PC-9 (cell line): ENCODE results near the gene MSANTD7. TPM values are rescaled to one million over a fixed set of nuclear protein-coding genes. Genes with fewer than 3 reads are reported as not detected.

Experiments used
- BruUV-seq: library from RNA; stranded (reverse); fragments of 400-500 nt; replicated peaks from 2 replicates; lab custom pipeline; 2021; lab: Mats Ljungman, UMichigan
- CTCF ChIA-PET: fragments of 300-600 bp; sonication (Branson Sonifier 250); formaldehyde crosslinking; loops from one replicate; lab custom pipeline; 2022; ENCODE audit warnings: antibody characterized with exemption; lab: Charles Lee
- POLR2A ChIA-PET: fragments of 300-600 bp; sonication (Branson Sonifier 250); formaldehyde crosslinking; loops from one replicate; lab custom pipeline; 2022; ENCODE audit warnings: antibody characterized with exemption; ENCODE audit not compliant: unreplicated experiment; lab: Charles Lee
- DNase-seq, 2 experiments: peaks; one replicate each; pipeline versions ENCODE4 v3.0.0 to v3.0.0-alpha.2; 2015 to 2022; ENCODE audit warnings: mixed read lengths in 1 of 2
- H2AFZ ChIP-seq: fragments of 200-600 bp; sonication (generic); 2 replicates; pipeline ENCODE4 v1.8.1; 2017; ENCODE audit warnings: antibody characterized with exemption
- H3F3A ChIP-seq: fragments of 200-600 bp; sonication (generic); 2 replicates; pipeline ENCODE4 v1.8.1; 2017; ENCODE audit warnings: antibody characterized with exemption, mild to moderate bottlenecking, low read depth; ENCODE audit not compliant: insufficient read depth
- H3K27ac ChIP-seq: fragments of 200-600 bp; sonication (generic); 2 replicates; pipeline ENCODE4 v1.6.1; 2016; ENCODE audit warnings: mixed run types
- H3K27me3 ChIP-seq: fragments of 200-600 bp; sonication (generic); 2 replicates; pipeline ENCODE4 v1.6.1; 2016; ENCODE audit warnings: low read depth, mixed run types; ENCODE audit not compliant: insufficient read depth
- H3K36me3 ChIP-seq: fragments of 200-600 bp; sonication (generic); 2 replicates; pipeline ENCODE4 v1.6.1; 2016; ENCODE audit warnings: low read depth, mixed run types
- H3K4me1 ChIP-seq: fragments of 200-600 bp; sonication (generic); replicated peaks from 2 replicates; pipeline ENCODE4 v1.6.1; 2016; ENCODE audit warnings: mixed run types; ENCODE audit not compliant: insufficient read depth
- H3K4me2 ChIP-seq: fragments of 200-600 bp; sonication (generic); 2 replicates; pipeline ENCODE4 v1.6.1; 2017; ENCODE audit warnings: mixed run types
- H3K4me3 ChIP-seq: fragments of 200-600 bp; sonication (generic); 2 replicates; pipeline ENCODE4 v1.6.1; 2016; ENCODE audit warnings: mixed run types
- H3K79me2 ChIP-seq: fragments of 200-600 bp; sonication (generic); 2 replicates; pipeline ENCODE4 v1.6.1; 2017; ENCODE audit warnings: low read depth, mixed run types
- H3K9me2 ChIP-seq: fragments of 200-600 bp; sonication (generic); 2 replicates; pipeline ENCODE4 v1.8.1; 2017; ENCODE audit warnings: mild to moderate bottlenecking; ENCODE audit not compliant: insufficient read depth
- H3K9me3 ChIP-seq: fragments of 200-600 bp; sonication (generic); 2 replicates; pipeline ENCODE4 v1.8.1; 2016; ENCODE audit warnings: low read depth; ENCODE audit not compliant: insufficient read depth
- H4K20me1 ChIP-seq: fragments of 200-600 bp; sonication (generic); 2 replicates; pipeline ENCODE4 v1.8.1; 2017; ENCODE audit not compliant: insufficient read depth
- CTCF ChIP-seq: fragments of 200-600 bp; sonication (generic); conservative IDR thresholded peaks from 2 replicates; pipeline ENCODE4 v1.6.1; 2017; ENCODE audit warnings: mixed run types, antibody characterized with exemption, mild to moderate bottlenecking, moderate library complexity
- EZH2 ChIP-seq: fragments of 200-600 bp; sonication (generic); IDR thresholded peaks from 2 replicates; pipeline ENCODE4 v1.8.0; 2017; ENCODE audit warnings: antibody characterized with exemption, low read depth
- intact Hi-C: fragments of 100-400 bp; cut with micrococcal nuclease; formaldehyde crosslinking; loops from one replicate; pipeline ENCODE4 v1.10.0; 2022; ENCODE audit not compliant: unreplicated experiment
- total RNA-seq: library from RNA; stranded (reverse); gene quantifications from 2 replicates; pipeline ENCODE4 v1.2.3, GENCODE V29; 2021

The MSANTD7 gene
- total RNA-seq, 1 experiment from 2014 or later = 11.6 TPM

- no TSS peak for BruUV-seq
- no peak for DNase-seq
- POLR2A ChIA-PET = no interaction called here
- Histone ChIP-seq H4K20me1 (no peaks in the 10 kb centered on the region), H3K27me3 (no peaks in the 10 kb centered on the region), H2AFZ (no peak overlapping the region), H3K4me1 (no peaks in the 10 kb centered on the region), H3K4me2 (no peak overlapping the region), H3K79me2 (no peaks in the 10 kb centered on the region), H3K9me2 (no peaks in the 10 kb centered on the region), H3K36me3 (0 out of 2 replicates have a peak, but pooled peaks cover 7% of the 10 kb centered on the region), H3K9me3 (no peaks in the 10 kb centered on the region), H3F3A (no peaks in the 10 kb centered on the region), H3K27ac (no peak overlapping the region), H3K4me3 (no peak overlapping the region)
- CTCF ChIA-PET = no interaction called here
- intact Hi-C loops = no loop called here
- TF ChIP-seq EZH2 (no peak), CTCF (no peak)
These were observed 20.3 kb downstream of the MSANTD7 start for GRCh38 chr10:14858338-14858960.

GRCh38 chr10:14859043-14859442 lies 20.9 kb downstream of the MSANTD7 start:
- intact Hi-C loops = no loop called here
- Histone ChIP-seq H3K79me2 (no peaks in the 10 kb centered on the region), H3K9me2 (no peaks in the 10 kb centered on the region), H3K36me3 (0 out of 2 replicates have a peak, but pooled peaks cover 7% of the 10 kb centered on the region), H3K4me3 (no peak overlapping the region), H3K4me2 (no peak overlapping the region), H2AFZ (no peak overlapping the region), H3F3A (no peaks in the 10 kb centered on the region), H3K27me3 (no peaks in the 10 kb centered on the region), H3K27ac (no peak overlapping the region), H3K4me1 (no peaks in the 10 kb centered on the region), H4K20me1 (no peaks in the 10 kb centered on the region), H3K9me3 (no peaks in the 10 kb centered on the region)
- BruUV-seq = no TSS peak
- POLR2A ChIA-PET = no interaction called here
- CTCF ChIA-PET = no interaction called here
- no peak for DNase-seq
- TF ChIP-seq CTCF (no peak), EZH2 (no peak)

GRCh38 chr10:14859775-14860174 lies 21.7 kb downstream of the MSANTD7 start:
- Histone ChIP-seq H4K20me1 (no peaks in the 10 kb centered on the region), H2AFZ (no peak overlapping the region), H3K79me2 (no peaks in the 10 kb centered on the region), H3K4me3 (no peak overlapping the region), H3K36me3 (0 out of 2 replicates have a peak, but pooled peaks cover 7% of the 10 kb centered on the region), H3K4me1 (no peaks in the 10 kb centered on the region), H3K9me3 (no peaks in the 10 kb centered on the region), H3K27me3 (no peaks in the 10 kb centered on the region), H3K4me2 (no peak overlapping the region), H3K9me2 (no peaks in the 10 kb centered on the region), H3K27ac (0 out of 2 replicates have a peak overlapping the region, but pooled peaks have one; percentile 34), H3F3A (no peaks in the 10 kb centered on the region)
- intact Hi-C loops = no loop called here
- TF ChIP-seq EZH2 (no peak), CTCF (no peak)
- CTCF ChIA-PET = no interaction called here
- BruUV-seq = no TSS peak
- no peak for DNase-seq
- POLR2A ChIA-PET = no interaction called here
